OCI-M2 (cell line): Measurements from ENCODE around the gene SLITRK6.
"Not testable (repeated sequence)": the region's sequence is repeated elsewhere in the genome, so short reads cannot be mapped to it uniquely, and the experiment has no call there.

Experiments
- DNase-seq: peaks from one replicate; lab custom pipeline; 2025; ENCODE audit not compliant: unreplicated experiment; lab: John Stamatoyannopoulos, UW

SLITRK6 gene

GRCh38 chr13:85799097-85799582 is at the start of gene SLITRK6:
Gene SLITRK6 (minus strand): TSS chr13:85799419. CDS start chr13:85796508, 2,911 bp downstream.
- no peak for DNase-seq

- DNase-seq = no peak
These were observed 47.8 kb upstream of the SLITRK6 start for GRCh38 chr13:85847012-85847411.

- no peak for DNase-seq
These were observed 42.2 kb upstream of the SLITRK6 start for GRCh38 chr13:85841427-85841826.

GRCh38 chr13:85833921-85834320 is 34.7 kb upstream of the SLITRK6 start:
- no peak for DNase-seq

GRCh38 chr13:85828094-85828684 is 29.0 kb upstream of the SLITRK6 start:
- no peak for DNase-seq

- DNase-seq = no peak
These were observed 26.2 kb upstream of the SLITRK6 start for GRCh38 chr13:85825454-85825853.

- DNase-seq = no peak
These were observed 24.6 kb upstream of the SLITRK6 start for GRCh38 chr13:85823832-85824231.

- no peak for DNase-seq
These were observed 20.3 kb upstream of the SLITRK6 start for GRCh38 chr13:85819513-85819912.

GRCh38 chr13:85816413-85816812 is 17.2 kb upstream of the SLITRK6 start:
- no peak for DNase-seq

- DNase-seq = no peak
These were observed 13.1 kb upstream of the SLITRK6 start for GRCh38 chr13:85812282-85812681.

GRCh38 chr13:85808811-85809210 is 9.6 kb upstream of the SLITRK6 start:
- DNase-seq = no peak

GRCh38 chr13:85806553-85807175 is 7.4 kb upstream of the SLITRK6 start:
- DNase-seq = no peak

GRCh38 chr13:85798556-85798955 is 663 bp downstream of the SLITRK6 start:
- DNase-seq = no peak

- no peak for DNase-seq
These were observed 1.9 kb downstream of the SLITRK6 start for GRCh38 chr13:85797311-85797710.

GRCh38 chr13:85785205-85785604 is 14.0 kb downstream of the SLITRK6 start:
- DNase-seq = no peak

GRCh38 chr13:85772367-85772766 is 26.9 kb downstream of the SLITRK6 start:
- no peak for DNase-seq

- DNase-seq = no peak
These were observed 27.4 kb downstream of the SLITRK6 start for GRCh38 chr13:85771856-85772255.

GRCh38 chr13:85768946-85769345 is 30.3 kb downstream of the SLITRK6 start:
- no peak for DNase-seq

- DNase-seq = no peak
These were observed 44.1 kb downstream of the SLITRK6 start for GRCh38 chr13:85755123-85755522.

- not testable (repeated sequence) for DNase-seq
These were observed 55.9 kb downstream of the SLITRK6 start for GRCh38 chr13:85743201-85743770.
